ENCODE data around the gene VSIG2.
A peak's percentile ranks its signal among the peaks of the same experiment; 100 is the strongest.

VSIG2 gene

DNA sequence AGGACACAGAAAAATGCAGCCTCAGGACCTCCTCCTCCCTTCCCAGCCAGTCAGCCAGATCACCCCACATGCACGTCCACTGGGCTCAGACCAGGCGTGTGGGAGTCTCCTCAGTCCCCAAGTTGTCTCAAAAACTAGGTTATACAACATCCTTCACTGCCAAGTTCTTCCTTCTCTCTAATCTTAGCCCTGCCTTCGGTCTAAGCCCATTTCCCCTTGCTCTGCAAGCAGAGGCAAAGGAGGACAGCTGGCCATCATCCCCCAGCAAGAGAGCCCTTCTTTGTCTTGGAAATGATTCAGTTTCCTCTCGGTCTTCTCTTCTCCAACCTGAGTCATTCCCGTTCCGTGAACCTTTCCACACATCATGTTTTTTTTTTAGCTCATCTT lies 26.3 kb downstream of the VSIG2 start:
- Mint-ChIP-seq H3K4me1 (peaks cover 23% of the 10 kb centered on the region), H3K4me3 (peak overlapping the region in 2 of 3 experiments; percentile 3 to 29), H3K27ac (peak overlapping the region; percentile 52 to 89 (median 58)), H3K9me3 (no peaks in the 10 kb centered on the region), H3K36me3 (ENCODE audit: low read depth) (no peaks in the 10 kb centered on the region), H3K27me3 (ENCODE audit: low read depth) (peaks cover 64% of the 10 kb centered on the region)
- TF ChIP-seq, protein P1, sequence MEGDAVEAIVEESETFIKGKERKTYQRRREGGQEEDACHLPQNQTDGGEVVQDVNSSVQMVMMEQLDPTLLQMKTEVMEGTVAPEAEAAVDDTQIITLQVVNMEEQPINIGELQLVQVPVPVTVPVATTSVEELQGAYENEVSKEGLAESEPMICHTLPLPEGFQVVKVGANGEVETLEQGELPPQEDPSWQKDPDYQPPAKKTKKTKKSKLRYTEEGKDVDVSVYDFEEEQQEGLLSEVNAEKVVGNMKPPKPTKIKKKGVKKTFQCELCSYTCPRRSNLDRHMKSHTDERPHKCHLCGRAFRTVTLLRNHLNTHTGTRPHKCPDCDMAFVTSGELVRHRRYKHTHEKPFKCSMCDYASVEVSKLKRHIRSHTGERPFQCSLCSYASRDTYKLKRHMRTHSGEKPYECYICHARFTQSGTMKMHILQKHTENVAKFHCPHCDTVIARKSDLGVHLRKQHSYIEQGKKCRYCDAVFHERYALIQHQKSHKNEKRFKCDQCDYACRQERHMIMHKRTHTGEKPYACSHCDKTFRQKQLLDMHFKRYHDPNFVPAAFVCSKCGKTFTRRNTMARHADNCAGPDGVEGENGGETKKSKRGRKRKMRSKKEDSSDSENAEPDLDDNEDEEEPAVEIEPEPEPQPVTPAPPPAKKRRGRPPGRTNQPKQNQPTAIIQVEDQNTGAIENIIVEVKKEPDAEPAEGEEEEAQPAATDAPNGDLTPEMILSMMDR (IDR thresholded peaks at IDR 0.05; ENCODE audit: unreplicated experiment in 3 of 3) = no peak

DNA sequence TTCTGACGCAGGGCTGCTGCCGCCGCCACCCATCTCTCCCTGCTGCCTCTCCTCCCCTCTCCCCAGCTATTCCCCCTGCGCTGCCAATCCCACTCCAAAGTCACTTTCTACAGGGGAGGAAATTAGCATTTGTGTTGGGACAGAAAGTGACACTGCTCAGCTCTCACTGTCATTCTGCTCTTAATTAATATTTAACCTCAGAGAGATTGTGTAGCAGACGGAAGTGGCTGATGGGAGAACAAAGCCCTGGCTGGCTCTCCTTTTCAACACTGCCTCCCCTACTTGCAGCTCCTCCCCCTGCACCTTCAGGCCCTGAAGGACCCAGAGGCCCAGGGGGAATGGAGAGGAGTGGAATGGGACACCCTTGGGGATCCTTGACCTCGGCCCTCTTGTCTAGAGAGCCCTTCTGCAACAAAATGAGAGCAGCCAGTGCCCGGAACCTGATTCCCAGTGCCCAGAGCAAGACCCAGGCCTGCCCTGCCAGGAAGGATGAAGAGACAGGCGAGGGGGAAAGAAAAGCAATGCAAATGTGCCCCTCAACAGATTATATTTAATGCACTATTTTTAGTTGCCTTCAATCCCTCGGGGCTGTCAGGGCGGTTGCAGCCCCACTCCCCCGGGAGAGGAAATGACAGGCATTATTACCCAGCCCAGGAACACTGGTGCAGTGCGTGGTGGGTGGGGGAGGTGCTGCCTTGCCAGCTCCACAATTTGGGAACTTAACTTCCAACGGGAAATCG lies 26.9 kb downstream of the VSIG2 start:
- H3K27ac Mint-ChIP-seq = peak overlapping the region; percentile 58 to 89 (median 63)
- peaks cover 70% of the 10 kb centered on the region for H3K27me3 Mint-ChIP-seq (ENCODE audit: low read depth)
- H3K9me3 Mint-ChIP-seq = no peaks in the 10 kb centered on the region
- H3K4me1 Mint-ChIP-seq = peaks cover 23% of the 10 kb centered on the region
- peak overlapping the region in 1 of 3 experiments; percentile 29 for H3K4me3 Mint-ChIP-seq
- no peaks in the 10 kb centered on the region for H3K36me3 Mint-ChIP-seq (ENCODE audit: low read depth)
- TF ChIP-seq, protein P1 (IDR thresholded peaks at IDR 0.05; ENCODE audit: unreplicated experiment in 3 of 3) = no peak

DNA sequence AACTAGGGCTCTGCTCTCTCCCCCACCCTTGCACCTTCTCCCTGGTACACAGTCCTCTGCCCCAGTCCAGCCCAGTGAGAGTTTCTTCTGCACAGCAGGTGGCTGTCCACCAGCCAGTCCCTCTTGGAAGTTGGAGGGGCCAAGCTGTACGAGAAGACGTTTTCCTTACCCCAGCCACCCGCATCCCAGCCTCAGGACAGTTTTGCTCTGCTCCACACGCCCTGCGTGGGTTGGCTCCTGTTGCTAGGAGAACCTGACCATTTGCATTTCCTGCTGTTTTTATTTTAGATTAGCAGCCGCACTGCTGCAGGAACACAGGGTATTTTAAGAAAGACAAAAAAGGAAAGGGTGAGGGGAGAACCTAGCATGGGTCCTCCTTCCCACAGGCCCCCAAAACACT lies 29.9 kb downstream of the VSIG2 start:
- Mint-ChIP-seq H3K27me3 (ENCODE audit: low read depth) (peaks cover 89% of the 10 kb centered on the region), H3K9me3 (no peaks in the 10 kb centered on the region), H3K4me3 (no peak overlapping the region), H3K27ac (no peak overlapping the region), H3K36me3 (ENCODE audit: low read depth) (no peaks in the 10 kb centered on the region), H3K4me1 (peaks cover 42% of the 10 kb centered on the region)
- TF ChIP-seq, protein P1 (IDR thresholded peaks at IDR 0.05; ENCODE audit: unreplicated experiment in 3 of 3) = no peak

DNA sequence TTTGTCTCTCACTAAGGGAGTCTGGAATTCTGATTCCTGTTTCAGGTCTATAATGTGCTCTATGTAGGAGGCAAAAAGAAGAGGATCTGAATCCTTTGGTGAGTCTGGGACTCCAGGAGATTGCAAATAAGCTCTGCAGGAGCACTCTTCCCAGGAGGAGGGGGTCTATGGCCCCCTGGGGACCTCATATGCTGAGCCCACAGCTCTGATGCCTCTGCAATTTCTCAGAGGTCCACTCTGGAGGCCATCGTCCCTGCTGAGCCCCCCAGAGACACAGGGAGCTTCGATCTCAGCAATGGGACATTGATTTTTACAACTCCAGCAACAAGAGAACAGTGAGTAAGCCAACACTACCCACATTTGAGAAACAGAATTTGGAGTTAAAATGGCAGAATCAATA lies 32.5 kb downstream of the VSIG2 start:
- TF ChIP-seq, protein P1 (IDR thresholded peaks at IDR 0.05; ENCODE audit: unreplicated experiment in 3 of 3) = no peak
- no peaks in the 10 kb centered on the region for H3K36me3 Mint-ChIP-seq (ENCODE audit: low read depth)

DNA sequence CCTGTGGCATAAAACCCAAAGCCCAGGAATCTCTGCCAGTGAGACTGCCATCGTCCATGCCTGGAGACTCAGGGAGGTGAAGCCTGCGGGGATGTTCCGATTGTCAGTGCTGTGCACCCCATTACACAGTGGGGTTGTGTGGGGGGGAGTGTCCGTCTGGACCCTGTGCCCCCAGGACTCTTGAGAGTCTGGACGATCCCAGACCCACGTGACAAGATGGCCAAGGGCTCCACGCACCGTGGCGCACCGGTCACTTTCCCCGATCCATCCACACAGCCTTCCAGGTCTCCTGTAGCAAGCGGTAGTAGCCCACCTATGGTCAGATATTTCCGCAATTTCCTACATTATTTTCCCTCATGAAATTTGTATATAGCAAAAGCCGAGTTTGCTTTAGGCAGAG lies 33.3 kb downstream of the VSIG2 start:
- H3K9me3 Mint-ChIP-seq = no peaks in the 10 kb centered on the region
- peak overlapping the region; percentile 51 to 75 (median 60) for H3K4me3 Mint-ChIP-seq
- no peak overlapping the region for H3K27ac Mint-ChIP-seq
- H3K27me3 Mint-ChIP-seq (ENCODE audit: low read depth) = peaks cover 94% of the 10 kb centered on the region
- TF ChIP-seq, protein P1 (IDR thresholded peaks at IDR 0.05; ENCODE audit: unreplicated experiment in 3 of 3) = no peak
- H3K36me3 Mint-ChIP-seq (ENCODE audit: low read depth) = no peaks in the 10 kb centered on the region
- H3K4me1 Mint-ChIP-seq = peaks cover 22% of the 10 kb centered on the region

More for the DNA sequence above, 32.5 kb downstream of the VSIG2 start:
- H3K9me3 Mint-ChIP-seq = no peaks in the 10 kb centered on the region
- H3K27me3 Mint-ChIP-seq (ENCODE audit: low read depth) = peaks cover 94% of the 10 kb centered on the region
- H3K4me3 Mint-ChIP-seq = peak overlapping the region in 2 of 3 experiments; percentile 51 to 75
- no peak overlapping the region for H3K27ac Mint-ChIP-seq
- peaks cover 25% of the 10 kb centered on the region for H3K4me1 Mint-ChIP-seq

All from nephron (organoid).